Measurements from ENCODE around the gene PABPN1L. TPM values are rescaled to one million over a fixed set of nuclear protein-coding genes. Genes with fewer than 3 reads are reported as not detected.

Gene PABPN1L
- total and polyA plus RNA-seq, 12 donors = 0.21 TPM; not detected in 11

GRCh38 chr16:88913870-88914269 lies 47.4 kb upstream of the PABPN1L start:
- H3K4me1 ChIP-seq = peaks cover 0 to 55% (median 30%) of the 10 kb centered on the region in 9 donors
- no peak for ATAC-seq
- no peak for DNase-seq
- peaks cover 0 to 6% (median 0%) of the 10 kb centered on the region in 9 donors for H3K36me3 ChIP-seq
- no peak overlapping the region for H3K27ac ChIP-seq
- 96 to 97% methylated on average over 13 of the region's 13 CpGs for WGBS, 2 donors
- H3K4me3 ChIP-seq = no peak overlapping the region
- H3K27me3 ChIP-seq = no peaks in the 10 kb centered on the region
- TF ChIP-seq, protein P1, sequence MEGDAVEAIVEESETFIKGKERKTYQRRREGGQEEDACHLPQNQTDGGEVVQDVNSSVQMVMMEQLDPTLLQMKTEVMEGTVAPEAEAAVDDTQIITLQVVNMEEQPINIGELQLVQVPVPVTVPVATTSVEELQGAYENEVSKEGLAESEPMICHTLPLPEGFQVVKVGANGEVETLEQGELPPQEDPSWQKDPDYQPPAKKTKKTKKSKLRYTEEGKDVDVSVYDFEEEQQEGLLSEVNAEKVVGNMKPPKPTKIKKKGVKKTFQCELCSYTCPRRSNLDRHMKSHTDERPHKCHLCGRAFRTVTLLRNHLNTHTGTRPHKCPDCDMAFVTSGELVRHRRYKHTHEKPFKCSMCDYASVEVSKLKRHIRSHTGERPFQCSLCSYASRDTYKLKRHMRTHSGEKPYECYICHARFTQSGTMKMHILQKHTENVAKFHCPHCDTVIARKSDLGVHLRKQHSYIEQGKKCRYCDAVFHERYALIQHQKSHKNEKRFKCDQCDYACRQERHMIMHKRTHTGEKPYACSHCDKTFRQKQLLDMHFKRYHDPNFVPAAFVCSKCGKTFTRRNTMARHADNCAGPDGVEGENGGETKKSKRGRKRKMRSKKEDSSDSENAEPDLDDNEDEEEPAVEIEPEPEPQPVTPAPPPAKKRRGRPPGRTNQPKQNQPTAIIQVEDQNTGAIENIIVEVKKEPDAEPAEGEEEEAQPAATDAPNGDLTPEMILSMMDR (IDR thresholded peaks at IDR 0.05) = no peak
- intact Hi-C loops (cut with DNase I) = no loop called here
- no peaks in the 10 kb centered on the region for H3K9me3 ChIP-seq

- no peak overlapping the region for H3K4me3 ChIP-seq
- TF ChIP-seq, protein P1 (IDR thresholded peaks at IDR 0.05) = no peak
- intact Hi-C loops (cut with DNase I) = no loop called here
- no peaks in the 10 kb centered on the region for H3K9me3 ChIP-seq
- H3K36me3 ChIP-seq = peaks cover 0 to 6% (median 0%) of the 10 kb centered on the region in 9 donors
- WGBS, 2 donors = 93 to 94% methylated on average over 16 of the region's 16 CpGs
- H3K4me1 ChIP-seq = peaks cover 0 to 57% (median 32%) of the 10 kb centered on the region in 9 donors
- DNase-seq = no peak
- no peak for ATAC-seq
- no peaks in the 10 kb centered on the region for H3K27me3 ChIP-seq
- H3K27ac ChIP-seq = no peak overlapping the region
Observed at GRCh38 chr16:88913001-88913612, 46.6 kb upstream of the PABPN1L start.

DNA sequence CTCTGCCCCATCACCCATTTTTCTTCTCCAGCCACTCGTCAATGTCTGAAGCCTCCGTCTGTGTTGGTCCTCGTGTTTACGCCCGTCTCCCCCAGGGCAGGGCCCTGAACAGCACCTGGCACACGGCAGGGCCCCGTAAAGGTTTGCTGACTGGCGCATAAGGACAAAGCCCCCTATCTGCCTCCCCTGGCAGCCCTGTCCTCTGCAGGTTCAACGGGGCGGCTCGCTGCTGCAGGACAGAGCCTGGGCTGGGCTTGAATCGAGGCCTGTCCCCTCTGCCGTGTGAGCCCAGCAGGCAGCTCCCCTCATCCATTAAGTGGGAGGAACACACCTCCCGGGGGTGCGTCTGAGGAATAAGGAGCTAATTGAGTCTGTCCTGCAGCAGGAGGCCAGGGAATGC lies 46.1 kb upstream of the PABPN1L start:
- H3K36me3 ChIP-seq = peaks cover 0 to 6% (median 0%) of the 10 kb centered on the region in 9 donors
- DNase-seq = no peak
- H3K4me3 ChIP-seq = no peak overlapping the region
- intact Hi-C loops (cut with DNase I) = no loop called here
- WGBS, 2 donors = 79 to 85% methylated on average over 15 of the region's 15 CpGs
- H3K4me1 ChIP-seq = peaks cover 5 to 62% (median 32%) of the 10 kb centered on the region in 9 donors
- no peaks in the 10 kb centered on the region for H3K27me3 ChIP-seq
- TF ChIP-seq, protein P1 (IDR thresholded peaks at IDR 0.05) = no peak
- ATAC-seq = no peak
- H3K27ac ChIP-seq = no peak overlapping the region
- H3K9me3 ChIP-seq = no peaks in the 10 kb centered on the region

- Histone ChIP-seq H3K27ac (peak overlapping the region in 1 of 10 donors; percentile 67), H3K4me1 (peaks cover 6 to 68% (median 32%) of the 10 kb centered on the region in 9 donors), H3K27me3 (no peaks in the 10 kb centered on the region), H3K4me3 (no peak overlapping the region), H3K36me3 (peaks cover 0 to 6% (median 0%) of the 10 kb centered on the region in 9 donors), H3K9me3 (no peaks in the 10 kb centered on the region)
- ATAC-seq (no peak), DNase-seq (no peak)
- WGBS, 2 donors = 89 to 92% methylated on average over 16 of the region's 16 CpGs
- TF ChIP-seq, protein P1 (IDR thresholded peaks at IDR 0.05) = no peak
- intact Hi-C loops (cut with DNase I) = no loop called here
Observed at GRCh38 chr16:88911946-88912310, 45.5 kb upstream of the PABPN1L start.

All from heart right ventricle (tissue), 16 donors.